GM12892 (cell line): ENCODE data around the gene CDK13.

Source experiments
- POLR2A ChIP-seq: IDR thresholded peaks from 2 replicates; pipeline ENCODE4 v1.6.1; 2011; ENCODE audit warnings: low read depth, low read length, control low read depth
- POLR2AphosphoS5 ChIP-seq: IDR thresholded peaks from 2 replicates; pipeline ENCODE4 v1.6.1; 2011; ENCODE audit warnings: low read depth, low read length, control low read depth

DNA sequence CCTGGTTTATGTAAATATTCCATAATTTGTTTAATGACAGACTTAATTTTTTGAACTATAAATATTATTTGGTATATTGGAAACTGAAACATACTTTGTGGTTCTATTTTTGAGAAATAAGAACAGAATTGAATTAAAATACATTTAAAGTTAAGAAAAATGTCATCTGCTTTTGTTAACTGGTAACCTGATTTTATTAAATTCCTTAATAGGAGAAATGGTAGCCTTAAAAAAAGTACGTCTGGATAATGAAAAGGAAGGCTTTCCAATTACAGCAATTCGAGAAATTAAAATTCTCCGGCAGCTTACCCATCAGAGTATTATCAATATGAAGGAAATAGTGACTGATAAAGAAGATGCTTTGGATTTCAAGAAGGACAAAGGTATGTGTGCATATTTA is 51.6 kb downstream of the CDK13 start:
- TF ChIP-seq POLR2AphosphoS5: no peak
- no peak for TF ChIP-seq POLR2A
